IPS-18a (cell line): ENCODE measurements around the gene TMEM17.

Source experiments
- H3K27ac ChIP-seq: one replicate; pipeline ENCODE4 v1.5.1; 2013; ENCODE audit warnings: low read length
- H3K27me3 ChIP-seq: one replicate; pipeline ENCODE4 v1.6.1; 2013; ENCODE audit warnings: mild to moderate bottlenecking, low read length; ENCODE audit not compliant: control insufficient read depth, insufficient read depth
- H3K36me3 ChIP-seq: one replicate; pipeline ENCODE4 v1.6.1; 2013; ENCODE audit warnings: low read depth, low read length; ENCODE audit not compliant: control insufficient read depth
- H3K4me1 ChIP-seq: one replicate; pipeline ENCODE4 v1.6.1; 2013; ENCODE audit warnings: low read depth, low read length; ENCODE audit not compliant: control insufficient read depth
- H3K4me3 ChIP-seq: one replicate; pipeline ENCODE4 v1.5.1; 2013; ENCODE audit warnings: low read length
- H3K9ac ChIP-seq: one replicate; pipeline ENCODE4 v1.6.1; 2013; ENCODE audit warnings: mild to moderate bottlenecking, low read length, moderate library complexity
- H3K9me3 ChIP-seq: one replicate; pipeline ENCODE4 v1.6.1; 2013; ENCODE audit warnings: low read depth, low read length; ENCODE audit not compliant: control insufficient read depth

The TMEM17 gene

DNA sequence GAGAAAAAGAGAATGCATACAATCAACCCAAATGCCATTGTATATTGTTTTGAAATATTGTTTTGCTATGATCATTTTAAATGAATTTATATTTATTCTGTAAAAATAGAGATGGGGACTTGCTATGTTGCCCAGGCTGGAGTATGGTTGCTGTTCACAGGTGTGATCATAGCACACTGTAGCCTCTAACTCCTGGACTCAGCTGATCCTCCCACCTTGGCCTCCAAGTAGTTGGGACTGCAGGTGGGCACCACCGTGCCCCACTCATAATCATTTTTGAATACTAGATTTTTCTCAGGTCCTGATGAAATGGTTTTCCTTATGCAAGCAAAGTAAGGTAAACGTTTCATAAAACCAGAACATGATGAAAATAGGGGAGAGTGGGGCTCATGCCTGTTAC lies 46.3 kb downstream of the TMEM17 start:
- Histone ChIP-seq H3K4me1 (peaks cover 21% of the 10 kb centered on the region), H3K27me3 (peaks cover 20% of the 10 kb centered on the region), H3K9ac (no peak overlapping the region), H3K4me3 (no peak overlapping the region), H3K9me3 (no peaks in the 10 kb centered on the region), H3K27ac (no peak overlapping the region), H3K36me3 (no peaks in the 10 kb centered on the region)

DNA sequence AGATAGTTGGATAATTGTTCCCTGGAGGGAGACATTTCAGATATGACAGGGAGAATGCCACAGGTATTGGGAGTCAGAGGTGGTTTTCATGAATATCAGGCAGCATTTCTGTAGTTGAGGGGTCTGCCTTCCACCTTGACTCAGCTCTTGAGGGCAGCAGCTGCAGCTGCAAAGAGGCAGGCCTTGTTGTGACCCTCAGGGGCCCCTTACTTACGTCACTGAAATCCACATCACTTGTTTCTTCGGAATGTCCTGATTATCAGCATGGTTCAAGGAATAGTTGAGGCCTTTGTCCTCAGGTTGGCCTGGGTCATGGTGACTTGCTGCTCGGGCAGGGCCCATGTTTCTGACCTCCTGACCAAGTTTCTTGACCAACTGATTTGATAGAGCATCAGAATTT lies 46.9 kb downstream of the TMEM17 start:
- Histone ChIP-seq H3K27ac (no peak overlapping the region), H3K36me3 (no peaks in the 10 kb centered on the region), H3K9ac (no peak overlapping the region), H3K4me3 (no peak overlapping the region), H3K9me3 (no peaks in the 10 kb centered on the region), H3K27me3 (peaks cover 20% of the 10 kb centered on the region), H3K4me1 (peaks cover 15% of the 10 kb centered on the region)

GRCh38 chr2:62458671-62459081 lies 47.3 kb downstream of the TMEM17 start:
- Histone ChIP-seq H3K9me3 (no peaks in the 10 kb centered on the region), H3K4me3 (no peak overlapping the region), H3K9ac (no peak overlapping the region), H3K27me3 (peaks cover 20% of the 10 kb centered on the region), H3K36me3 (no peaks in the 10 kb centered on the region), H3K27ac (no peak overlapping the region), H3K4me1 (peaks cover 11% of the 10 kb centered on the region)

DNA sequence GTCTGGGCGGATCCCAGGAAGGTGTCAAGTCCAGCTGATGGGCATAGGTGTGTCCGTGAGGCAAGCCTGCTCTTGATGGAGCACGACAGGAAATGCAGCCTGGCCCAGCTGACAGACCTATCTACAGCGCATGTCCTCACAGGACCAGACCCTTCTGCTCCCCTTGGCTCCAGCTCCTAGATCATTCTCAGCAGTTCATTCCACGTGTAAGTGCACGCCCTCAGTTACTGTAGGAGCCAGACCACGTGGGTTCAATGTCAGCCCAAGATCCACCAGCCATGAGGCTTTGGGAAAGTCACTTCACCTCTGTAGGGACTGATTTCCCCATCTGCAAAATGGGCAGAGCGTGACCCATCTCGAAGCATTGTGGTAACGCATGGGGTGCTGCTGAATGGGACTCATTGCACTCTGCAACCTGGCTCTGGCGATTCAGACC lies 47.8 kb downstream of the TMEM17 start:
- H3K4me3 ChIP-seq = no peak overlapping the region
- no peaks in the 10 kb centered on the region for H3K9me3 ChIP-seq
- no peaks in the 10 kb centered on the region for H3K36me3 ChIP-seq
- H3K27me3 ChIP-seq = peaks cover 20% of the 10 kb centered on the region
- H3K9ac ChIP-seq = no peak overlapping the region
- no peak overlapping the region for H3K27ac ChIP-seq
- peaks cover 9% of the 10 kb centered on the region for H3K4me1 ChIP-seq

DNA sequence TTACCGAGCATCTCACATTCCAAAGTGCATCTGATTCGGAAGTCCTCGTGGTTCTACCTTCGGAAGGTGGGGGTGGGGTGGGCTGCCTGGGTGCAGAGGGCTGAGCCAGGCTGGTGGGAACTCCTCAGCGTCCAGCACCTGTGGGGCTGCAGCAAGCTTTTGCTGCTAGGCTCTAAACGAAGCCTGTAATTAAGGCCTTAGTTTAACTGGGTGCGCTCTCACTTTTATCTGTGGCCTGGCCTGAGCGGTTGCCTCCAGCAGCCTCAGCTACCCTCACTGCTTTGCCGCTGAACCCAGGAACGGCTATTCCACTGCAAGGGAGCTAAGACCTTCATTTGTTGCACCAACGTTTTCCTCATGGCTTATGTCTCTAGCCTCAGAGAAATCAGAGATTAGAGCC lies 48.4 kb downstream of the TMEM17 start:
- H3K9me3 ChIP-seq = no peaks in the 10 kb centered on the region
- peaks cover 9% of the 10 kb centered on the region for H3K4me1 ChIP-seq
- no peak overlapping the region for H3K27ac ChIP-seq
- peaks cover 20% of the 10 kb centered on the region for H3K27me3 ChIP-seq
- H3K4me3 ChIP-seq = peak overlapping the region; percentile 58
- H3K36me3 ChIP-seq = no peaks in the 10 kb centered on the region
- H3K9ac ChIP-seq = peak overlapping the region; percentile 63

GRCh38 chr2:62456721-62457539 lies 49.1 kb downstream of the TMEM17 start:
- Histone ChIP-seq H3K9ac (peak overlapping the region; percentile 63), H3K27ac (no peak overlapping the region), H3K4me1 (peaks cover 9% of the 10 kb centered on the region), H3K9me3 (no peaks in the 10 kb centered on the region), H3K4me3 (peak overlapping the region; percentile 58), H3K36me3 (no peaks in the 10 kb centered on the region), H3K27me3 (peaks cover 20% of the 10 kb centered on the region)

DNA sequence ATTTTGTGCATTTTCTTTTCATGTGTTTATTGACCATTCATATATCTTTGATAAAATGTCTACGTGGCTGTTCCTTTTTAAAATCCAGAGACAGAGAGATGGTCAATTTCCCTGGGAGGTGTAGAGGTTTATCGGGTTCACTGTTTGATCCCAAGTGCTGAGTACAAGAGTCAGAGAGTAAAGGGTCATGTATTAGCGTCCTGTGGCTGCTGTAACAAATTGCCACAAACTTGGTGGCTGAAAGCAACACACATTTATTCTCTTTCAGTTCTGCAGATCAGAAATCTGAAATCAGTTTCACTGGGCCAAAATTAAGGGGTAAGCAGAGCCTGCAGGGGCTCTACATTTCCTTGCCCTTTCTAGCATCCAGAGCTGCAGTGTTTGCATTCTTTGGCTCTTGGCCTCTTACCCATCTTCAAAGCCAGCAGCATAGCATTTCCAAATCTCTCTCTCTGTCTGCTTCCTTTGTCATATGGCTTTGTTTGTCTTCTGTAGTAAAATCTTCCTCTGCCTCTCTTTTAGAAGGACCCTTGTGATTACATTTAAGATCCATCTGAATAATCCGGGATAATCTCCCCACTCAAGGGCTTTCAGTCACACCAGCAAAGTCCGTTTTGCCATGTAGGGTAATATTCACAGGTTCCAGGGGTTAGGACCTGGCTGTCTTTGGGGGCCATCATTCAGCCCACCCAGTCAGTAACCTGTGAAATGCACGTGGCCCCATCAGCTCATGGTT lies 49.9 kb downstream of the TMEM17 start:
- Histone ChIP-seq H3K27ac (no peak overlapping the region), H3K4me3 (no peak overlapping the region), H3K27me3 (peaks cover 20% of the 10 kb centered on the region), H3K36me3 (no peaks in the 10 kb centered on the region), H3K9me3 (no peaks in the 10 kb centered on the region), H3K9ac (no peak overlapping the region), H3K4me1 (peaks cover 9% of the 10 kb centered on the region)

DNA sequence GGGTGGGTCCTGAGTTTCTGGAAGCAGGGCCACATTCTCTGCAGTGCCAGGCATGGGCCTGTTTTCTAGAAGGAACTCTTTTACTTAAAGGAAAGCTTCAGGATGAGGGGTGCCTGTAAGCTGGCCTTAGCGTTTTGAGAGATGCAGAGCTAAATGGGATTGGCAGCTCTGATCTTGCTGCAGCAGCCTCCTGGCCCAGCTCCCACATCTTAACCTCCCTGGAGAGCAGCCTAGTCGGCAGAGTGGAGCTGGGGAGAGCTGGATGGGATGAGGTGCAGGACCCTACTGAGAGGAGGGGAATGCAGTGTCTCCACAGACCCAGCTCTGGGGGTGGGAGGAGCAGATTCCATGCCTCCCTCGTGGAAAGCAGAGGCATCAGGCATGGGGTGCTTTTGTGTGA lies 52.0 kb downstream of the TMEM17 start:
- peaks cover 20% of the 10 kb centered on the region for H3K27me3 ChIP-seq
- no peak overlapping the region for H3K27ac ChIP-seq
- no peak overlapping the region for H3K9ac ChIP-seq
- H3K36me3 ChIP-seq = no peaks in the 10 kb centered on the region
- H3K4me1 ChIP-seq = peaks cover 9% of the 10 kb centered on the region
- H3K9me3 ChIP-seq = no peaks in the 10 kb centered on the region
- H3K4me3 ChIP-seq = no peak overlapping the region

DNA sequence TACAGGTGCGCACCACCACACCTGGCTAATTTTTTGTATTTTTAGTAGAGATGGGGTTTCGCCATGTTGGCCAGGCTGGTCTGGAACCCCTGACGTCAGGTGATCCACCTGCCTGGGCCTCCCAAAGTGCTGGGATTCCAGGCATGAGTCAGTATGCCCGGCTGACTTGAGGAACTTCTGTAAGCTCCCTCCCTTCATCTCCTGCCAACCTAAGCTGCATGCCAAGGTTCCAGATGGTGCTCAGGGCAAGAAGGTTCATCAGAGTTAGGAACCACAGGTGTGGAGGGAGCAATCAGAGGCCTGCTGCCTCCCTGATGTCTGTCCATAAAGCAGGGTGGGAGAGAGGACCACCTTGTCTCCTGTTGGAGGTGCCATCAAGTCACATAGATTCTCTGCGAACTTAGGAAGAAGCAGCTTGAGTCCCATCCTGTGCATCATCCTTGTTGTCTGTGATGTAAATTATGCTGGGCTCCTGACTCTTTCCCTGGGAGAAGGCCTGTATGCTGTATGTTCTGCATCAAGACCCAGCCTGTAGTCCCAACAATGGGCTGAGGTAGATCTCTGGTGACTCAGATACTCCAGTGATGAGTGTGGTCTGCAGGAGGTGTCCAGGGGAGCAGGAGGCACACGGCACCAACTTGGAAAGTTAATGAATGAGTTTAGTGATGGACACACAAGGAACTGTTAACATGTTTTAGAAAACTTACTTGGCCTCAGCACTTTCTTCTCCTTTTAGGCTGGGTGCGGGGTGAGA lies 53.1 kb downstream of the TMEM17 start:
- Histone ChIP-seq H3K9ac (no peak overlapping the region), H3K27me3 (peaks cover 14% of the 10 kb centered on the region), H3K4me1 (peaks cover 7% of the 10 kb centered on the region), H3K4me3 (no peak overlapping the region), H3K9me3 (no peaks in the 10 kb centered on the region), H3K27ac (no peak overlapping the region), H3K36me3 (no peaks in the 10 kb centered on the region)

GRCh38 chr2:62450716-62451191 lies 55.2 kb downstream of the TMEM17 start:
- H3K9me3 ChIP-seq = no peaks in the 10 kb centered on the region
- no peaks in the 10 kb centered on the region for H3K4me1 ChIP-seq
- H3K36me3 ChIP-seq = no peaks in the 10 kb centered on the region
- peaks cover 1% of the 10 kb centered on the region for H3K27me3 ChIP-seq
- H3K4me3 ChIP-seq = no peak overlapping the region
- H3K9ac ChIP-seq = no peak overlapping the region
- no peak overlapping the region for H3K27ac ChIP-seq
